HG03280 (cell line): ENCODE measurements around the gene SEZ6.

Experiments
- ATAC-seq: cut with Tn5 transposase; IDR thresholded peaks from one replicate; pipeline ENCODE4 v1.9.1; 2021; ENCODE audit warnings: mild to moderate bottlenecking, moderate library complexity; ENCODE audit not compliant: unreplicated experiment

SEZ6 gene

DNA sequence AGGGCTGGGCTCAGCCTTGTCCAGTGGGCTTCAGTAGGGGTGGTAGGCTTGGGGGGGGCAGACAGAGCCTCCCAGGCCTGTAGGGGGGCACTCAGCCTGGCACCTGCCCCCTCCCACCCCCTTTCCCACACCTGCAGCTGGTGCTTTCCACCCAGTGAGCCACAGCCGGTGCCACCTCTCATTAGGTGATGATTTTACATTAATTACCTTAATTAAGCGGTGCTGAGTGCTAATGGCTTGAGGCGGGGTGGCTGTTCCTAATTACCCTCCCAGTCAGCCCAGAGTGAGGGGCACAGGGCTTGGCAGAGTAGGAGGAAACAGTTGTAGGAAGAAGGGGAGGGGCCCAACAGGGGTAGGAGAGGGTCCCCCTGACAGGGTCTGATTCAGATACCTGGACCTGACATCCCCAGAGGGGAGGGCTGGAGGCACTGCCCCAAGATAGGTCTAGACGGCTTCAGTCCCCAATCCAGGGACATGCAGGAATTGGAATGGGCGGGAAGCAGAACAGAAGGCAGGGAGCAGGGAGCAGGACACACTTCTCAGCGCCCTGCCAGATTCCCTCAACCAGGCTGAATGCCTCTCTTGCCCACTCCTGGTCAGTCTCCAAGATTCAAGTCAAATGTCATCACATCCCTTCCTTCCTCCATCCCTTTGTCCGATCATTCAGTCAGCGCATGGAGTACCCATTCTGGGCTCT, 28.0 kb downstream of the SEZ6 start:
- ATAC-seq: no peak

DNA sequence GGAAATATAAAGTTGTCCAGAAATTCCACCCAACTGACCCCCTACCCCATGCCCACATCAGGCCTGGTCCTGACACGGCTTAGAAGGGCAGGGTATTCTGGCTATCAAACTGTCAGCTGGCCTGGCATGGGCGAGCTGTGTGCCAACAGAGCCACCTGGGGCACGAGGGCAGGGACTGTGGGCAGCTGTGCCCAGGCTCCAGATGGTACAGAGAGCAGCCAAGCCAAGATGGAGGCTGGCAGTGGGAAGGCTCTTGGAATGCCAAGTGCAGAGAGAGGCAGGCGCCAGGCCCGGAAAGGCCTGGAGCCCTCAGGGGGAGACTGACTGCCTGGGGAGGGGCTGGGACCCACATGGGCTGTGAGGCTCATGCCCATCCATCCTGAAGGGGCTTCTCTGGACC, 30.2 kb downstream of the SEZ6 start:
- ATAC-seq: no peak

GRCh38 chr17:28975031-28975430, 30.8 kb downstream of the SEZ6 start:
- ATAC-seq: no peak

DNA sequence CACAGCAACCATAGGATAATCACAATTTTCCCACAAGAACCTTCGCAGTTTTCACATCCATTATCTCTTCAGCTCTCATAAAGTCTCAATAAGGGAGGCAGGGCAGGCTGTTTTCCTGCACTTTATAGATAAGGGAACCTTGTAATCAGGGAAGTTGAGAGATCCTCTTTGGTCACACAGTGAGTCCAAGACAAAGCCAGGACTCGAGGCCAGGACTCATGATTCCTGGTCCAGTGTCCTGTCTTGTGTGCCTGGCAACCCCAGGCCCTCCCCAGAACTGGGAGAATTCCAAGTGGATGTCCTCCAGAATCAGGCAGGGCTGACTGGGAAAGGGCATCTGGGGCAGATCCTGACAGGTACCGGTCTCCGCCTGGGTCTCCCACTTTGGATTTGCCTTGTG, 31.4 kb downstream of the SEZ6 start:
- no peak for ATAC-seq

GRCh38 chr17:28973425-28973824, 32.4 kb downstream of the SEZ6 start:
- no peak for ATAC-seq

- no peak for ATAC-seq
Measured at GRCh38 chr17:28972437-28972836, 33.4 kb downstream of the SEZ6 start.

- ATAC-seq: no peak
Measured at GRCh38 chr17:28970879-28971278, 35.0 kb downstream of the SEZ6 start.

- no peak for ATAC-seq
Measured at GRCh38 chr17:28969706-28970393, 36.0 kb downstream of the SEZ6 start.

DNA sequence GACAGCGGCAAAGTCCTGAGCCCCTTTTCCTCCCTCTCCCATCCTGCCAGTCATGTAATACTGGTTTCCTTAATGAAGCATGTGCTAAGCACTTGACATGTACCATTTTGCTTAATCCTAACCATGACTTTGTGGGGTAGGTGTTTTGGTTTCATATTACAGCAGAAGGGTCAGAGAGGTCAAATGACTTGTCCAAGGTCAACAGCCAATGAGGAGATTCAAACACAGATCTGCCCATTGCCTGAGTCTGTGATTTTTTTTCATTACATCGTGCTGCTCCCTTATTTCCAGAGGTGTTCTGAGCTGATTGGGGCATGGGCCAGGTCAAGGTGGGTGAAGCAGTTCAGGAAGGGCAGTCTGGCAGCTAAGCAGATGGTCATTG, 36.9 kb downstream of the SEZ6 start:
- ATAC-seq: no peak

- no peak for ATAC-seq
Measured at GRCh38 chr17:28968231-28968913, 37.5 kb downstream of the SEZ6 start.

DNA sequence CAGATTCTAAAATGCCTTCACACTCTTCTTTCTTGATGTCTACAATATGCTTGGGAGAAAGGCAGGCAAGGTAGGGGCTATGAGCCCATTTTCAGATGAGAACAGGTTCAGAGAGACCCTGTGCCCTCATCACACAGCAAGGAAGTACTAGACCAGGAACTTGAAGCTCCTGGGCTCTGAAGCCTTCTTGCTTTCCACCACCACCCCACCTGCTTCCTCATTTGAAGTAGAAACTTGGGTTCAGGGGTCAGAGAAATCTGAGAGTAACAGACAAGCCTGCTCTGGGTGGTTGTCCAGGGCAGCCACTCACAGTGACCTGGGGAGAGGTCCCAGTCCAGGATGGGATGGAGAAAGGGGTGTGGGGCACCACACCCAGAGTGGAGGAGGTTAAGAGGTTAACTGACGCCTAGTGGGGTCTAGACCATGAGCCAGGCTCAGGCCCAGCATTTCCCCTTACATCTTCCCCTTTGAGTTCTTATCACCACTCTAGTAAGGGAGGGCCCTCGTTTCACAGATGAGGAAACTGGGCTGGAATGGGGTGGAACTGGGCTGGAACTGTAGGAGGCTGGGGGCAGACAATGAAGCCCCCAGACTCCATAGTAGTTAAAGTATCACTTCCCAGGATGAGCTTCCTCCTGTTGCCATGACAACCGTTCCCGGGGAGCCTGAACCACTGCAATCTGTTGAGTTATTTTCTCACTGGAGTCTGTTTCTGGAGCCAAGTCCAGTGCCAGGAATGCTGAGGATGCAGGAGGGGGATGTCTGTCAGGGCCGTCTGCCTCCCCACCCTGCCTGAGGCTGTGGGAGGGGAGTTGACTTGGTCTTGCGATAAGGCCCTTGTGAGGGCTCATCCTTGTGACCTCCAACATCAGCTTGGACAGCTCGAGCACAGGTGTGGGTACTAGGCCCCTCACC, 38.4 kb downstream of the SEZ6 start:
- ATAC-seq: no peak

DNA sequence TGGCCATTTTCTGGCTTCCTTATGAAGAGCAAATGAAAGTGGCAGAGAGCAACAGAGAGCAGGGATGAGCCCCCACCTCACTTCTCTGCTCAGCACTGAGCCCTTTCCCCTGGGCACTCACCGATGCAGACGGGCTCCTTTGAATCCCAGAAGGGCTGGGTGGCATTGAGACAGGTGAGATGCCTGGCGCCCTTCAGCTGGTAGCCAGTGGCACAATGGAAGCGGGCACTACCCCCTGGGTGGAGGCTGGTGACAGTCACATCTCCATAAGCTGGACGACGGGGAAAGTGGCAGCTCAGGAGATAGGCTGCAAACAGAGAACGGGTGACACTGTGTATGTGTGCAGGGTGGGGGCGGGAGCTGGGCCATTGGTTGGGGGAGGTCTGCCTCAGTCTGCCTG, 42.0 kb downstream of the SEZ6 start:
- ATAC-seq: no peak

- no peak for ATAC-seq
Measured at GRCh38 chr17:28963055-28963611, 42.7 kb downstream of the SEZ6 start.

- no peak for ATAC-seq
Measured at GRCh38 chr17:28961391-28961790, 44.4 kb downstream of the SEZ6 start.

- no peak for ATAC-seq
Measured at GRCh38 chr17:28960256-28961061, 45.4 kb downstream of the SEZ6 start.

GRCh38 chr17:28959471-28959871, 46.4 kb downstream of the SEZ6 start:
- ATAC-seq: no peak

GRCh38 chr17:28958820-28959455, 46.9 kb downstream of the SEZ6 start:
- ATAC-seq: no peak

GRCh38 chr17:28957992-28958355, 47.9 kb downstream of the SEZ6 start:
- ATAC-seq: no peak

DNA sequence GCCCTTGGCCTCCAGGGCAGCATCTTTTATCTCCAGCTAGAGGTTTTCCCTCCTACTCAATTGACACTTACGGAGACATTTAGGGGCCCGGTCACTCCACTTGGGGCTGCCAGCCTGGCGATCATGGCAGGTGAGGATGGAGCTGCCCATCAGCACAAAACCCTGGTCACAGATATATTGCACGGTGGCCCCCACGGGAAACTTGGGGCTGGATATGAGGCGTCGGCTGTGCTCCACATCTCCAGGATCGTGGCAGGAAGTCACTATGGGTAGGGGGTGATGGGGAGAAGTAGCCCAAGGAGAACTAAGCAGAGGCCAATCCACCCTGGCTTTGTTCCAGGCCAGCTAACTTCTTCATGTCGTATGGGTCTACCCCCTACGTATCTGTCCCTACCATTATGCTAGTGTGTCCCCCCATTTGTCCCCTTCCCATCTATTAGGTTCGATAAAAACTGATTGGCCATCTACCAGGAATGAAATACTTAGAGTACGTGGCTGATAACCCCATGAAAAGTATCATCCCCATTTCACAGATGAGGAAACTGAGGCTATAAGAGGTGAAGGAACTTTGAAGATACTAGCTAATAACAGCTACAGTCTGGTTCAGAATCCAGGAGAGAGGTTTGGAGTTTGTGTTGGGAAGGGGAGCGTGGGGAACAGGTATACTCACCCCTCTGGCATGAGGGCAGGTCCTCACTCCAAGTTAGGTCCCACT, 48.4 kb downstream of the SEZ6 start:
- ATAC-seq: no peak
